Activated T-cell treated with anti-CD3 and anti-CD28 coated beads for 24 hours (primary cell): ENCODE measurements around the gene UCN.
"Not testable (repeated sequence)": the region's sequence is repeated elsewhere in the genome, so short reads cannot be mapped to it uniquely, and the experiment has no call there.

Experiments
- DNase-seq: peaks from one replicate; pipeline ENCODE4 v3.0.0-alpha.2; 2020; ENCODE audit warnings: low read depth

Gene UCN, protein sequence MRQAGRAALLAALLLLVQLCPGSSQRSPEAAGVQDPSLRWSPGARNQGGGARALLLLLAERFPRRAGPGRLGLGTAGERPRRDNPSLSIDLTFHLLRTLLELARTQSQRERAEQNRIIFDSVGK

DNA sequence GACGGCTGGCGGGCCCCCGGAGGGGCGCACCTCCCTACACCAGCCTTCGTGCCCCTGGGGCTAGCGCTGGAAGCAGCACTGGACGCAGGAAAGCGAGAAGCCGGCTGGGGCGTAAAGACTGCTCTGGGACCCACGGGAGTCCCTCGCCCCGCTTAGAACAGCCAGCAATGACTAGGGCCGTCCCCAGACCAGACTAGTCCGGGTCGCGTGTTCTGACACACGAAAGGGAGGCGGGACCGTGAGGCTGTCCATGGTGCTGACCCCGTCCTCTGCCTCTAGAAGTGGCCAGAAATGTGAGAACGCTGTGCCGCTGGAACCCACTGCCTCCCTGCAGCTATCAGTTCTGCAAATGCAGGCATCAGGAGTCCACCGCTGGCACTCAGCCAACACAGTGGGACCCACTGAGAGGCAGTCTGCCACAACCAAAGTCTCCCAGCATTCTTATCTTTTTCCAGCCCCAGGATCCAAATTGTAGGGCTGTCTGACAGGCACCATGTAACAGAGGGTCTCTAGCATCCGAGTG lies at the start of gene UCN:
Gene UCN (minus strand): TSS at position 87 of the 523 bp plus-strand sequence. CDS start 550 bp downstream, outside the sequence.
- DNase-seq: no peak

DNA sequence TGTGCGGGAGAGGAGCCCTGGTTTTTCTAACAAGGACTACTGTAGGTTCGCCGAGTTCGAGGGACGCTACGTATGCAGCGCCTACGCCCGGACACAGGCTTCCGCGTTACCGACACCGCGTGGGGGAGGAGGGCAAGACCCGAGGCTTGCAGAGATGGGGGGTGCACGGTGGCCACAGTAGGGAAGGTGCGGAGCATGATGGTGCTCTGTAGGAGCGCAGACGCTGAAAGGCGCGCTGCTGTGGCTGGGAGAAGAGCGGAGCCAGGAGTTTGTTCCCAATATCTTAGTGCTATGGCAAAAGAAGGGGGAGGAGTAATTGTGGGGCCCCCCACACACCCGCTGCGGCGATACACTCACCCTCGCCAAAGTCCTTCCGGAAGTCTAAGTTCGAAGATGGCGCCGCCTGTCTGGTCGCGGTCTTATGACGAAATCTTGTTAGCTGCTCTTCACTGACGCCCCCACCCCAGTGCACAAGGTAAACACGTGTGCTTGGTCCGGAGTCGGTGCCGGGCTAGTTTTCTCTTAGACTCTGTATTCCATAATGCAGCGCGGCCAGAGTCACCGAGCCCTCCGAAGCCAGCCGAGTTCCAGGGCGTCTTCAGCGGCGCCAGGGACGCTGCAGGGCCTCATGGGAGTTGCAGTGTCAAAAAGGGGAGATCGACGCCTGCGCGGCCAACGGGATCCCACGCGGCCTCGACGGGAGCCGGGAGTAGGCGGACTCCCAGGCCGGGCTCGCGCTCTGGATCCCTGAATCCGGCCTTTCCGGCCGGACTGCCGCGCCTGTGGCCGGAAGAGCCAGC lies 48.3 kb upstream of the UCN start, which contains the start of gene GTF3C2:
Gene GTF3C2 (minus strand): TSS at position 383 of the 800 bp plus-strand sequence. CDS start 13,210 bp downstream, outside the sequence.
- DNase-seq: peak; percentile 91

DNA sequence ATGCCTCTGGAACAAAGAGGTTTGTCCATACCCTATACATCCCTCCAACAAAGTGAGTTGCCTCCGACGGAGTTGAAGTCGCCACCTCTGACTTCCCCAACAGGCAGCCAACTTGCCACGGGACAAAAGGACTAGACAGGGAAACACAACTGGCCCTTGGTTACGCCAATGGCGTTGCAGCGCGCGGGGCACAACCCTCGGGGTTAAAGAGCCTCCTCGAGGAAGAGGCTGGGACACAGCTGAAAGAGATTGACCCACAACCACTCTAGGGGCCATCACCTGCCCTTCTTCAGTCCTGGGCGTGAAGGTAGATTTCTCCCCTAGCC lies 47.8 kb upstream of the UCN start:
- peak; percentile 41 for DNase-seq

DNA sequence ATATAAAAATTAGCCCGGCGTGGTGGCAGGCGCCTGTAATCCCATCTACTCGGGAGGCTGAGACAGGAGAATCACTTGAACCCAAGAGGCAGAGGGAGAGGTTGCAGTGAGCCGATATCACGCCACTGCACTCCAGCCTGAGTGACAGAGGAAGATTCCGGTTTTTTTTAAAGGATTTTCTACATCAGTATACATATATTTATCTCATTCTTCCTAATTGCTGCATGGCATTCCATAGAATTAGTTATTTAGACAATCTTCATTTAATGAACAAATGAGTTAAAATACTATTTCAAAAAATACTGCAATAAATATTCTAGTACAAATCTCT lies 46.3 kb upstream of the UCN start:
- DNase-seq: no peak

DNA sequence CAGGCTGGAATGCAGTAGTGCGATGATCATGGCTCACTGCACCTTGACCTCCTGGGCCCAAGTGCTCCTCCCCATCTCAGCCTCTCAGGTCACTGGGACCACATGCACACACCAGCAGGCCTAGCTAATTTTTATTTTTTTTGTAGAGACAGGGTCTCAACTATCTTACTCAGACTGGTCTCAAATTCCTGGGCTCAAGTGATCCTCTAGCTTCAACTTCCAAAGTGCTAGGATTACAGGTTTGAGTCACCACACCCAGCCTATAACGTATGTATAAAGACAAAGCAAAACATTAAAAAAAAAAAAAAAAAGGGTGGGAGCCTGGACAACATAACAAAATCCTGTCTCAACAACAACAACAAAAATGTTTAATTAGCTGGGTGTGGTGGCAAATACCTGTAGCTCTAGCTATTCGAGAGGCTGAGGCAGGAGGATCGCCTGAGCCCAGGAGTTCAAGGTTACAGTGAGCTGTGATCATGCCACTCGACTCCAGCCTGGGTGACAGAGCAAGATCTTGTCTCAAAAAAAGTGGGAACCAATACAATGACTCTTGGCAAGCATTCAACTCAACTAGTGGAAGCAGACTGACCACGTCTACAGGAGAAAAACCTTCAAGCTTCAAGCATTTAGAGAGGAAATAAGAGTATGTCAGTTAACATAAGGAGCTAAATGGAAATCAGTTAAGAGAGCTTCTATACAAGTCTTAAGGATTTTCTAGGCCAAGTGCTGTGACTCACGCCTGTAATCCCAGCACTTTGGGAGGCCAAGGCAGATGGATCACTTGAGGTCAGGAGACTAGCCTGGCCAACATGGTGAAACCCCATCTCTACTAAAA lies 45.7 kb upstream of the UCN start:
- DNase-seq: no peak

DNA sequence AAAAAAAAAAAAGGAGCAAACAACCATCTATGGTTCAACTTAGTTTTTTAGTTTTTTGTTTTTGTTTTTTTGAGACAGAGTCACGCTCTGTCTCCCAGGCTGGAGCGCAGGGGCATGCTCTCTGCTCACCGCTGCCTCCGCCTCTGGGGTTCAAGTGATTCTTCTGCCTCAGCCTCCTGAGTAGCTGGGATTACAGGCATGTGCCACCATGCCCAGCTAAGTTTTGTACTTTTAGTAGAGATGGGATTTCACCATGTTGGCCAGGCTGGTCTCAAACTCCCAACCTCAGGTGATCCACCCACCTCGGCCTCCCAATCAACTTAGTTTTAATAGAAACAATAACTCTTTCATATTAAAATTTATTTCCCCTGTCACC lies 45.1 kb upstream of the UCN start:
- not testable (repeated sequence) for DNase-seq

DNA sequence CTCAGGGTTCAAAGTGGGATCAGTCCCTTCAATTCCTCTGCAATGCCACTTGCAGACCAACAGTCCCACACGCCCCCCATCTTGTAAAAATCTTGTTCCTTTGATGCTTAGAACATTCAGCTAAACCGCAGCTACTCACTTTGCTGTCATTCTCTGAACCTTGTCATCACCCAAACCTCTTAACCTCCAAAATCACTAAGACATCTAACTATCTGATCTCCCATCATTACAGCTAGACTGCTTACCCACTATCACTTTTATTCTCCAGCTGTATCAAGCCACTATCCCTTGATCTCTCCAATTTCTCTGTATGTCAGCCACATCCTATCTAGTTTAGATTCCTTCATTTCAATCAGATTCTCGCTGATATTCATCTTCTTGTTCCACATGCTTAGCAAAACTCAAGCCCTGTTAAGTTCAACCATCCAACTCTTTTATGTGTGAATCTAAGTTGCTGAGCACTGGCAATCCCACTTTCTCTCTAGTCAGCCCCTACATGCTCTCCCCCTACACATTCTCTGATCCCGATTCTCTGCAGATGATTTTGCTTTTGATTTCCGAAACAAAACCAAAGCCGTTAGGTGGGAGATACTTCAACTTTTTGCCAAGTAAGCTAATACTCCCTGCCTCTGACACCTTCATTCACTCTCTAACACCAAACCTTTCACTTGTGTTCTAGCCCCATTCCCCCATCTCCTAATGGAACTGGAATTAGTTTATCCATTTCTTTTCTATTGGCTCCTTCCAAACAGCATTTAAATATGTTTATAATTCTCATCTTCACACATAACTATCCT lies 43.8 kb upstream of the UCN start:
- no peak for DNase-seq

DNA sequence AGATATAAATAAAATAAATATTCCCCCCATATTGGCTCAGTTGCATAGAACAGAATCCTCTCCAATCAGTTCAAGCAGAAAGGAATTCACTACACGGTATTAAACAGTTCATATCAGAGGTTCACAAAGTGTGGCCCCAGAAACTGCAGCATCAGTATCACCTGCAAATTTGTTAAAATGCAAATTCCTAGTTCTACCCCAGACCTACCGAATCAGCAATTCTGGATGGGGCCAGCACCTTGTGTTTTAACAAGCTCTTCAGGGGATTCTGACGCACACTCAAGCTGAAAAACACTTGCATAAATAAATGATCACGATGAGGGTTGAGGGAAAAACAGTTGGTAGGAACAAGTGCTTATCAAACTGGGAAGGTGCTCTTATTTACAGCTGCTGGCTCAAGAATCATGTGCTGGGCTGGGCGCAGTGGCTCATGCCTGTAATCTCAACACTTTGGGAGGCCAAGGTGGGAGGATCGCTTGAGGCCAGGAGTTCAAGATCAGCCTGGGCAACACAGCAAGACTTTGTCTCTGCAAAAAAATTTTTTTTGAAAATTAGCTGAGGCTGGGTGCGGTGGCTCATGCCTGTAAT lies 42.0 kb upstream of the UCN start:
- DNase-seq: no peak

DNA sequence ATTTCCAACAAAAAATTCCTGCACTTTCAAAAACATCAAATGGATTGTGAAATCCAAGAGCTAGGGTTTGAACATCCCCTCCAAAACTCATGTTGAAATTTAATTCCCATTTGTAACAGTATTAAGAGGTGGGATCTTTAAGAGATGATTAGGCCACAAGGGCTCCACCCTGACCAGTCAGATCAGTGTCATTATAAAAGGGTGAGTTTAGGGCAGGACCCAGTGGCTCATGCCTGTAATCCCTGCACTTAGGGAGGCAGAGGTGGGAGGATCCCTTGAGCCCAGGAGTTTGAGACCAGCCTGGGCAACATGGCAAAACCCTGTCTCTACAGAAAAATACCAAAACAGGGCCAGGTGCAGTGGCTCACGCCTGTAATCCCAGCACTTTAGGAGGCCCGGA lies 39.4 kb upstream of the UCN start:
- DNase-seq: no peak

DNA sequence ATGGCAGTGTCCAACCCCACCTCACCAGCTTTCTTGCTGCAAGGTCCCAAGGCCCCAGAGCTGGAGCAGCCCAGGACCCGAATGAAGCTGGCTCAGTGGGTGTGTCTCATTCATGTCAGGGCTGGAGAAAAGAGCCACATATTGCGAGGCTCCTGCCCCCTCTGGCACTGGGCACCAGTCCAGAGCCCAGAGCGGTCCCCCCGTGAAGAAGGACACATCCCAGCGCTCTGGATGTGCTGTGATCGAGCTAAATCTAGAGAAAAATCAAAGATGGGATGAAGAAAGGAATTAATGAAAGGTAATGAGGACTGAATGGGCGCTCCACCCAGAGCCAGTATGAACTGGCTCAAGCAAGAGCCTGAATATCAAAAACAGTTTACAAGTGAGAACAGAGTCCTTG lies 27.9 kb upstream of the UCN start:
- DNase-seq: no peak

DNA sequence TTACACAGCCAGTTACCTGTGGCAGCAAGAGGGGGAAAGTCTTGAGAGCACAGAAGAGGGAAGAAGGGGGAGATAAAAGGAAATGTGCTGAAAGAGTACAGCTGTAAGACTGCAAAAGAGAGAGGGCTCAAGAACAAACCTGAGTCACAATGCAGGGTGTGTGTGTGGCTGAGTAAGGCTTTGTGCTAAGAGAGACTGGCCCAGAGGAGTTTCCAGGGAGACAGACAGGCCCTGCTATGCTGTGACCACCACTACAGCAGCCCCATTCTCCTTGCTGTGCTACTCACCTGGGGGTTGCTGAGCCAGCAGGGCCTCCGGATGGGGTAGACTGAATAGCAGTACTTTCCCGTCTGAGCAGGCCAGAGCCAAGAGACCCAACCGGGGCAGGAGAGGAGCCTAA lies 27.1 kb upstream of the UCN start:
- DNase-seq: no peak

DNA sequence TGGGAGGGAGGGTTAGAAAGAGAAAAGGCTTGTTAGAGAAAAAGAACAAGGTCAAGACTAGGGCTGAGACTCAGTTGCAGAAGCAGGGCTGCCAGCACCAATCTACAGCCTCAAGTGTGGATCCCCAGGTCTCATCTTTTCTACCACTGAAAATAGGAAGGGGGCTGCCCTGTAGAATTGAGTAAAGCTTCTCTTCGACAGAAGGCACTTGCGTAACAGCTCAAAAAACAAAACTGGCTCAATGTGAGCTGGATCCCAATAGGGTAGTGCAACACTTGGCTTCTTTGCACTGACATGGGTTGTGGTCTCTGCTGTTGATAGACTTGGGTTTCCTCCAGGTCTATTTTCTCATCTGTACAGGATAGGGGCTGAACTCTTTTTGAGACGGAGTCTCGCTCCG lies 16.5 kb upstream of the UCN start:
- DNase-seq: no peak

DNA sequence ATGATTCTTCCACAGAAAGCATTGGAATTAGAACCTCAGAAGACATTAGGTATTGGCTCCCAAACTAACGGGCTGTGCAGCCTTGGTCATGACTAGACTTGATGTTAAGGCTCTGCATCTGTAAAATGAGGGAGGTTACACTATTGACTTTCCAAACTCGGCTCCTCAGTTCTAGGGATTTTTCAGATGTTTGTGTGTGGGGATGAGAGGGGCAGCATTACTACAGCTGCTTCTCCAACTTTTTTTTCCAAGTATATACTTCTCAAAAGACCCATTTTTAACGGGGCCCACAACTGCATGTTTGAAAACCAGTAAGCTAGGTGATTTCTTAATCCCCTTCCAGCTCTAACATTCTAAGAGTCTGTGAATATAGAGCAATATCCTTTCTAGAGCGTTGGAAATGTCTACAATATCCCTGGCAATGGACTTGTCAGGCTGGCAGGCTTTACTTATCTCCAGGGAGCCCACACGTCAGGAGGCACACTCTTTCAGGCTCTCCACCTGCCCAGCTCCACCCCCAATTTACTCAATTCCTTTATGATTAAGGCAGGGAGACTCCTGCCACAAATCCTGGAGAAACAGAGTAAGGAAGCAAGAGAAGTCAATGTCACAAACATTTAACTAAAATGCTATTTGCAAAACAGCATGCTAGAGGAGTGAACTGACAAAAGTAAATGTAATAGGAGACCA lies 15.5 kb upstream of the UCN start:
- no peak for DNase-seq

DNA sequence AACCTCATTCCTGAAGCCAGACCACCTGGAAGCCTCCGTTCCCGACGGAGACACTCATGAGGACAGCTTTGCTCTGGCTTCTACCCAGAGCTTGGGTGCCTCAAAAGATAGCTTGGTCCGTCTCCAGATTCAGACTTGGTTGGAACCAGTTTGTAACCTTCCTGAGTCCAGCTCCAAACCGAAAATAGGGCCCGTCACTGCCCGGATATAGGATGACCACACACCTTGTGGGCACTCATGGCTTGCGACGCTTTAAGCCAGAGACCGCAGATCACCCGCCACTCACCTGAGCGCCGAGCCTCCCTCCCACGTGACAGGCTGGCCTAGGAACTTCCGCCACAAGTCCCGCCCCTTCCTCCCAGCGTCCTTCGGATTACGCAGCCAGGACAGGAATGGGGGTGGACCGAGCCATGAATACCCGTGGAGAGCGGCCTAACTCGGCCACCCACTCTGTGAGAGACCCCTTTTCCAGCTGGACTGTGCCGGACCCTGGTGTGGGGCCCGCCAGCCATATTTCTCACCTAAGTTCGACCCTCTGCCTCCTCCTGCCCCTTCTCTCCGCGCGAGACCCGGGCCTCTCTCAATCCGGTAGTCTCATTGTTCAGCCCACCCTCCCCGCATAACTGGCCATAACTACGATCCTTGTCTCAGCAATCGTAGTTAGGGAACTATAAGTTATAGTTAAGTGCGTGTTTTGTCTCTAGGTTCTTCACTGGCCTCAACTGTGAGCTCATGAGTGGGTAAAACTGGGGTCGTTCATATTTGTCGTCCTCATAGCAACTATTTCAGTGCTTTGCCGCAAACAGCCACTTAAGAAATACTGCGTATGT lies 14.7 kb upstream of the UCN start, which contains the start of gene MPV17:
Gene MPV17 (minus strand): TSS at position 332 of the 830 bp plus-strand sequence. CDS start 580 bp downstream, outside the sequence.
- DNase-seq: peak; percentile 84

DNA sequence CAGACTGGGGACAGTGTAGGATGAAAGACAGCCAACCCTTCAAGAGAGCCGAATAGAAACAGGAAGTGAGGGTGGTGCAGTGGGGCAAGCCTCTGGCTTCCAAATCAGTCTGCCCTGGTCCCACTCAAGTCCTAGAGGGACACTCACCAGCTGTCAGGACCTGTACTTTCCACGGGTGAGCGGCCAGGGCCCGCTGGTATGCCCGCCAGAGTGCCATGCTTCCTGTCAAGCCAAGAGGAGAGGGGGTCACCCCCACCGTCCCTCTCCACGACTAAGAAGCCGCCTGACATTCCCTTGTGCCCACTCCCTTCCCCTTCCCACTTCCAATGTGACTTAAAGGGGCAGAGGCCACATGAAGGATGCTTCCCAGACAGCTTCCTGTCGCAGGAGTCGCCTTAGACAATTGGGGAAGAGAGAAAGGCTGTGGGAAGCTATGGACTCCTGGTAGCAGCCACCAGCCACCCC lies 14.1 kb upstream of the UCN start:
- no peak for DNase-seq

DNA sequence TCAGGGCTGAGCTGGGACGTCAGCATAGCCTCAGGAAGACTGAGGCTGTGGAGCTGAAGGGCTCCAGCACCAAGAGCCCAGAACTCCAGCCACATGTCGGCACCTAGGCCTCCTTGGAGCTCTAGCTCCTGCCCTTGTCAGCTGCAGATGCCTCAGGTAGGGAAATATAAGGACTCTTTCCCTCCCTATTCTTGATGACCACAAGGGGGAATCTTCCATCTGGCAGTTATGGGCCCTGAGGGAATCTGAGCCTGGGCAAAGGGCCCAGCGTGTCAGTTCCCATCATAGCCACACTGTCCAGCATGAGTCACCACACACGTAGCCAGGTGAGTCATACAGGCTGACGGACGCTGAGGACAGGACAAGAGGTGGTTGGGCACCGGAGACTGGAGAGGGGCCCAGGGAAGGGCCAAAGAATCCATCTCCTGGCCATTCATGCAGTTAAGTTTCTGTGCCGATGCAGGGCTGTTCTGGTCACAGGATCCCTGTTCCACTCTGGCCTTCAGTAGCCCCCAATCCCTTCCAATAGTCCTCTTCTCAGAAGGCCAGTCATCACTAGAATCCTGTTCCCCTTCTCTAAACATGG lies 12.8 kb upstream of the UCN start:
- DNase-seq: no peak

DNA sequence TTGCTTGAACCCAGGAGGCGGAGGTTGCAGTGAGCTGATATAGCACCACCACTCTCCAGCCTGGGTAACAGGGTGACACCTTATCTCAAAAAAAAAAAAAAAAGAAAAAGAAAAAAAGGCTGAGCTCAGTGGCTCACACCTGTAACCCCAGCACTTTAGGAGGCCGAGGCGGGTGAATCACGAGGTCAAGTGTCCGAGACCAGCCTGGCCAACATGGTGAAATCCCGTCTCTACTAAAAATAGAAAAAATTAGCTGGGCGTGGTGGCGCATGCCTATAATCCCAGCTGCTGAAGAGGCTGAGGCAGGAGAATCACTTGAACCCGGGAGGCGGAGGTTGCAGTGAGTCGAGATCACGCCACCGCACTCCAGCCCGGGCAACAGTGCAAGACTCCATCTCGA lies 11.6 kb upstream of the UCN start:
- not testable (repeated sequence) for DNase-seq

DNA sequence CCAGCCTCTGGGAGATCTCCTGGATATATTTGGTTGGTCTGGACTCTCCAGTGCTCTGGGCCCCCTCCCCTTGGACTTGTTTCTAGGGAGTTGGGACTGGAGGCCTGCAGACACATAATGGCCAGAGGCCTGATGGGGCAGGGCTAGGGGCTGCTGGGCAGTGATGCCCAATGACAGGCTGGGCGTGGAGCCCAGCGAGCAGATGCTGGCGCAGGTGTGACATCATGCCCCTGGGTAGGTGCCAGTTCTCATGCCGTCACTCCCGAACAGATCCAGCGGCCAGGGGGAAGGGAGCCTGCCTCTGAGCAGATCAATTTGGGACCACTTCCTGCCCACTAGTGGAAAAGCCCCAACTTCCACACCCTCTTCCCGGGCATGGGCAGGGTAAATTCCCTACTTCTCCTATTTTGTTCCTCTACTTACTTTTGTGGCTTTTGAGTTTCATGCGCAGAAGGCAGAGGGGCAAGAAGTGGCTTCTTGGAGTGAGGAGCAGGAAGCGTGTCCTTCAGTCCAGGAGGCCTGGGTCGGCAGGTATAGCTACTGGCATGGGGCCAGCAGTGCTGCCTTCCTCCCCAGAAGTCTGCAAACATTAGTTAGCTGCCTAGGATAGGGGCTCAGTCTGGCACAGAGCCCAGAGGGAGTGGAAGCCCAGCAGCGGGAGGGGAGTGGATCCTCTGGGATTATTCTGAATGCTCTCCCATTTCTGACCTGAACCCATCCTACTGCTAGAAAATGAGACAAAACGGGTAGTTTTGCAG lies 8.6 kb upstream of the UCN start:
- no peak for DNase-seq

DNA sequence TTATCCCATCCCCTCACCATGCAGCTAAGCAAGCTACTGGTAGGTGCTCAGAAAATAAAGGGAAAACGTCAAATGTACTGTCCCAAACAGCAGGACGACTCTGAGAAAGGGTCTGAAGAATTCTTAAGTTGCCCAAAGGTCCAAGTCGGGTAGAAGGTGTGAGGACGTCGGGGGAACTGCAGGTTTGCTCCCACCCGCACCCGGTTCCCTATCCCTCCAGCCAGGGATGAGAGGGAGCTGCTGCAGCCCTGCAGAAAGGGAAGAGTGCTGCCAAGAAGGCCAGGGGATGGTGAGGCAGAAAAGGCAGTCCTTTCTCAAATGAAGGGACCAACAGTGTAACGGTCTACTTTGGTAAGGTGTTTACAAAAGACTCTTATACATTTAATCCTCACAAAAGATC lies 6.9 kb upstream of the UCN start:
- no peak for DNase-seq
